ENCODE results near the gene SYPL2.

- TF ChIP-seq POLR2A (IDR thresholded peaks at IDR 0.05; ENCODE audit: low read length) = no peak
- TF ChIP-seq GATA1 (IDR thresholded peaks at IDR 0.05; ENCODE audit: low read depth, low read length) = no peak
These were observed 62.4 kb downstream of the SYPL2 start for GRCh38 chr1:109528712-109529111.
